HTERT RPE-1 (cell line): ENCODE results near the gene GPC3.
"Not testable (repeated sequence)": the region's sequence is repeated elsewhere in the genome, so short reads cannot be mapped to it uniquely, and the experiment has no call there.

Experiments
- in situ Hi-C: fragments of 300-500 bp; cut with MboI; formaldehyde crosslinking; loops from 4 replicates; pipeline ENCODE4 v1.14.3; 2020; ENCODE audit warnings: low sequenced_read_pairs

Gene GPC3

GRCh38 chrX:133535066-133535465 is 450.3 kb downstream of the GPC3 start:
- in situ Hi-C loops: no loop called here

GRCh38 chrX:133534172-133534571 is 451.2 kb downstream of the GPC3 start:
- in situ Hi-C loops: no loop called here

- in situ Hi-C loops: no loop called here
Measured at GRCh38 chrX:133533249-133533648, 452.1 kb downstream of the GPC3 start.

GRCh38 chrX:133530960-133531359 is 454.4 kb downstream of the GPC3 start:
- in situ Hi-C loops: no loop called here

GRCh38 chrX:133529578-133529977 is 455.8 kb downstream of the GPC3 start:
- in situ Hi-C loops: no loop called here

GRCh38 chrX:133527825-133528224 is 457.6 kb downstream of the GPC3 start:
- in situ Hi-C loops: no loop called here

- in situ Hi-C loops: no loop called here
Measured at GRCh38 chrX:133527415-133527814, 458.0 kb downstream of the GPC3 start.

- in situ Hi-C loops: not testable (repeated sequence)
Measured at GRCh38 chrX:133526773-133527172, 458.6 kb downstream of the GPC3 start.

GRCh38 chrX:133523526-133523925 is 461.9 kb downstream of the GPC3 start:
- in situ Hi-C loops: no loop called here

GRCh38 chrX:133523081-133523487 is 462.3 kb downstream of the GPC3 start:
- in situ Hi-C loops: no loop called here

GRCh38 chrX:133516686-133517085 is 468.7 kb downstream of the GPC3 start:
- in situ Hi-C loops: no loop called here

GRCh38 chrX:133514486-133514885 is 470.9 kb downstream of the GPC3 start:
- in situ Hi-C loops: no loop called here

- in situ Hi-C loops: no loop called here
Measured at GRCh38 chrX:133513123-133513522, 472.3 kb downstream of the GPC3 start.

- in situ Hi-C loops: no loop called here
Measured at GRCh38 chrX:133511041-133511440, 474.4 kb downstream of the GPC3 start.

GRCh38 chrX:133497356-133497755 is 488.0 kb downstream of the GPC3 start:
- in situ Hi-C loops: no loop called here

GRCh38 chrX:133495464-133496391 is 489.7 kb downstream of the GPC3 start:
- in situ Hi-C loops: no loop called here

GRCh38 chrX:133493366-133493765 is 492.0 kb downstream of the GPC3 start:
- in situ Hi-C loops: no loop called here

- in situ Hi-C loops: no loop called here
Measured at GRCh38 chrX:133490955-133491354, 494.4 kb downstream of the GPC3 start.
